BJ (cell line): ENCODE results near the gene PRDM11. TPM values are rescaled to one million over a fixed set of nuclear protein-coding genes. Genes with fewer than 3 reads are reported as not detected.

Experiments used
- CTCF ChIA-PET: fragments of 350-600 bp; formaldehyde crosslinking; extraction: SDS; loops from one replicate; lab custom pipeline; 2021; ENCODE audit warnings: antibody characterized with exemption, inconsistent platforms; lab: Yijun Ruan, JAX
- POLR2A ChIA-PET: fragments of 300-600 bp; sonication (Branson Sonifier 250); formaldehyde crosslinking; extraction: SDS; loops from one replicate; lab custom pipeline; 2021; ENCODE audit warnings: antibody characterized with exemption; lab: Charles Lee
- DNase-seq: peaks from one replicate; pipeline ENCODE4 v3.0.0-alpha.2; 2011; ENCODE audit warnings: low read depth
- H3K27me3 ChIP-seq: 2 replicates; pipeline ENCODE4 v1.6.0; 2011; ENCODE audit warnings: low read length; ENCODE audit not compliant: control insufficient read depth, insufficient read depth
- H3K36me3 ChIP-seq: 2 replicates; pipeline ENCODE4 v1.5.1; 2011; ENCODE audit warnings: low read length; ENCODE audit not compliant: control insufficient read depth, insufficient read depth
- H3K4me3 ChIP-seq: 2 replicates; pipeline ENCODE4 v1.5.1; 2011; ENCODE audit warnings: low read depth, mild to moderate bottlenecking, control low read depth, low read length
- CTCF ChIP-seq: IDR thresholded peaks from 2 replicates; pipeline ENCODE4 v1.5.1; 2011; ENCODE audit warnings: low read depth, mild to moderate bottlenecking, control low read depth, inconsistent platforms, low read length, moderate library complexity; ENCODE audit not compliant: insufficient read depth
- polyA plus RNA-seq: library from polyadenylated mRNA; depleted of rRNA; stranded (reverse); fragments of >200 nt; gene quantifications from 2 replicates; pipeline ENCODE4 v1.2.3, GENCODE V29; 2011

Gene PRDM11
- polyA plus RNA-seq, 1 experiment: 5.8 TPM

- Histone ChIP-seq H3K36me3 (no peaks in the 10 kb centered on the region), H3K27me3 (peaks cover 3% of the 10 kb centered on the region), H3K4me3 (no peak overlapping the region)
- ChIA-PET POLR2A (no interaction called here), CTCF (interaction anchor here (1.2 kb wide), 1 partner anchor 67 kb away, joined by 3 read pairs; no protein-coding TSS in a partner anchor)
- TF ChIP-seq CTCF: no peak
- DNase-seq: no peak
Observed at GRCh38 chr11:45229401-45230020, 83.1 kb downstream of the PRDM11 start.

GRCh38 chr11:45232341-45233080 is 86.1 kb downstream of the PRDM11 start:
- H3K36me3 ChIP-seq: no peaks in the 10 kb centered on the region
- no peak for DNase-seq
- H3K27me3 ChIP-seq: peaks cover 3% of the 10 kb centered on the region
- no peak overlapping the region for H3K4me3 ChIP-seq
- TF ChIP-seq CTCF: no peak
- ChIA-PET CTCF (interaction anchor here (0.6 to 2.5 kb wide), 13 partner anchors 8 to 296 kb away, joined by 3 to 26 read pairs (median 4); no protein-coding TSS in a partner anchor), POLR2A (no interaction called here)

GRCh38 chr11:45233121-45233803 is 86.8 kb downstream of the PRDM11 start:
- Histone ChIP-seq H3K36me3 (no peaks in the 10 kb centered on the region), H3K27me3 (peaks cover 3% of the 10 kb centered on the region), H3K4me3 (no peak overlapping the region)
- ChIA-PET CTCF (interaction anchor here (0.6 to 2.5 kb wide), 13 partner anchors 9 to 297 kb away, joined by 3 to 26 read pairs (median 4); no protein-coding TSS in a partner anchor), POLR2A (interaction anchor here (0.6 kb wide), 1 partner anchor 573 kb away, joined by 3 read pairs; no protein-coding TSS in a partner anchor)
- no peak for DNase-seq
- peak; percentile 87 for TF ChIP-seq CTCF

GRCh38 chr11:45233804-45234170 is 87.3 kb downstream of the PRDM11 start:
- no peak for DNase-seq
- Histone ChIP-seq H3K27me3 (peaks cover 3% of the 10 kb centered on the region), H3K4me3 (no peak overlapping the region), H3K36me3 (no peaks in the 10 kb centered on the region)
- ChIA-PET POLR2A (interaction anchor here (0.6 kb wide), 1 partner anchor 573 kb away, joined by 3 read pairs; no protein-coding TSS in a partner anchor), CTCF (interaction anchor here (0.7 to 2.5 kb wide), 14 partner anchors 10 to 298 kb away, joined by 3 to 26 read pairs (median 4); no protein-coding TSS in a partner anchor)
- TF ChIP-seq CTCF: no peak
